ENCODE data around the gene SYMPK. TPM values are rescaled to one million over a fixed set of nuclear protein-coding genes. Genes with fewer than 3 reads are reported as not detected.
"Not testable (repeated sequence)": the region's sequence is repeated elsewhere in the genome, so short reads cannot be mapped to it uniquely, and the experiment has no call there.

Gene SYMPK
- total RNA-seq, 2 experiments from 2014 or later = 104 to 109 TPM

DNA sequence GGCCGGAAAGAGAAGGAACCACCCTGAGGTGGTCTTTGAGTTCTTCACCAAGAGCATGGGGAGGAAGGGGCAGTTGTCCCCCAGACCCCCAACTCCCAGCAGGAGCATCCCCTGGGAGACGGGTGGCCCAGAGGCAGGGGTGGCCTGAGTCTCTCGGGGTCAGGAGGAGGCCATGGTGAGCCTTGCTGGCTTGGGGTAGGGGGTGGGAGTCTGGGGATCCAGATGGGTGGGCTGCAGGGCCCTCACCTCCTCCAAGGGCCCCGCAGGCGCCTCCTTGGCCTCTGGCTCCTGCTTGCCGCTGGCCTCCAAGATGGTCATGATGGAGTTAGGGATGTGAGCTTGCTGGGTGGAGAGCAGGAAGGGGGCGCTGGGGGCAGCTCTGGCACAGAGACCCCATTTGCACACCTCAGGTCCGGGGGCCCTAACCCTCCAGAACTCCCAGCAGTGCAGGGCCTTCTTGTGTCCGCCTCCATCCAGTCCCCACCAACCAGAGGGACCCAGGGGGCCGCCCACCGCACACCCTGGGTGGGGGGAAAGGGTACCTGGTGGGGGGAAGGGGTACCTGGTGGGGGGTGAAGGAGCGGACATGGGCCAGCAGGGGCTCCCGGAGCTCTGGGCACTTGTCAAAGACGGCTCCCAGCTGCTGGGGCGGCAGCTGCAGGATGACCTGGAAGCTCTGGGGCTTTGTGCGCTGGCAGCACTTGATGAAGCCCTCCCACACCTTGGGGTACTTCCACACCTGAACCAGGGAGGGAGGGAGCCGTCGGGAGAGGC is 46.5 kb downstream of the SYMPK start:
- Mint-ChIP-seq H3K4me3 (no peak overlapping the region), H3K9me3 (no peaks in the 10 kb centered on the region), H3K4me1 (peaks cover 2% of the 10 kb centered on the region), H3K27ac (no peak overlapping the region), H3K36me3 (peaks cover 2% of the 10 kb centered on the region), H3K27me3 (peaks cover 33% of the 10 kb centered on the region)
- no peak for DNase-seq

- Mint-ChIP-seq H3K9me3 (no peaks in the 10 kb centered on the region), H3K36me3 (peaks cover 2% of the 10 kb centered on the region), H3K27me3 (peaks cover 36% of the 10 kb centered on the region), H3K4me1 (peaks cover 2% of the 10 kb centered on the region), H3K27ac (no peak overlapping the region), H3K4me3 (no peak overlapping the region)
- no peak for DNase-seq
Measured at GRCh38 chr19:45815481-45816216, 47.3 kb downstream of the SYMPK start.

DNA sequence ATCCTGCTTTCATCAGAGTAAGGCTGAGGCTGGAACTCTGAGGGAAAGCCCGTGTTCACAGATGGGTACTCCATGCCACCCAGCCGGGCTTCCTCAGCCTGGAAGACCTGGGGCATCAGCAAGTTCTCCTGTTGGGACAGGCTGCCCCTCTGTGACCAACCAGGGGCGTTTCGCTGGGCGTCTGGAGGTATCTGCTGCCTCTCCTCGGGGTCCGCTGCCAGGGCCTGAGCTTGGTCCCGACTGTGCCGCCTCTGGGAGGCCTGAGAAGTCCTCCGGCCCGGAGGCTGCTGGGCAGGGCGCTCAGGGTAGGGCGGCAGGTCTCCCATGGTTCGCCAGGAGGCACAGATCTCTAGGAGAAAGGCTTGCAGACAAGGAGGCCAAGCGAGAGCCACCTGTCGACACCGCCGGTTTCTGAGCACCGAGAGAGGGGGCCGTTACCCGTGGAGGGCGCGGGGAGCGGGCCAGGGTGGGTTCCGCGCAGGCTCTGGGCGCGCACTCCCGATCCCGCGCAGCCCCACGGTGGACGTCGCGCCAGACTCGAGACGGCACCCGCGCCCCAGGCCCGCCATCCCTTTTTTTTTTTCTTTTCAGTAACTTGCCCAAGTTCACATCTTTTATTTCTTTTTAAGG is 48.0 kb downstream of the SYMPK start, which contains the start of gene RSPH6A:
Gene RSPH6A (minus strand): TSS at position 458 of the 630 bp plus-strand sequence. CDS start 132 bp downstream, at position 326.
- Mint-ChIP-seq H3K27ac (peak within 1 kb of the TSS; percentile 28), H3K4me1 (peaks cover 5% of the 10 kb centered on the region), H3K9me3 (no peaks in the 10 kb centered on the region), H3K4me3 (no peak within 1 kb of the TSS), H3K36me3 (peaks cover 2% of the 10 kb centered on the region), H3K27me3 (peaks cover 36% of the 10 kb centered on the region)
- no peak for DNase-seq

- Mint-ChIP-seq H3K27ac (peak overlapping the region; percentile 28), H3K4me3 (no peak overlapping the region), H3K4me1 (peaks cover 11% of the 10 kb centered on the region), H3K9me3 (no peaks in the 10 kb centered on the region), H3K36me3 (peaks cover 2% of the 10 kb centered on the region), H3K27me3 (peaks cover 36% of the 10 kb centered on the region)
- DNase-seq = no peak
Measured at GRCh38 chr19:45814166-45814780, 48.7 kb downstream of the SYMPK start.

GRCh38 chr19:45812297-45812696 is 50.6 kb downstream of the SYMPK start:
- Mint-ChIP-seq H3K27me3 (peaks cover 36% of the 10 kb centered on the region), H3K4me1 (peaks cover 11% of the 10 kb centered on the region), H3K4me3 (no peak overlapping the region), H3K36me3 (peaks cover 2% of the 10 kb centered on the region), H3K27ac (no peak overlapping the region), H3K9me3 (no peaks in the 10 kb centered on the region)
- no peak for DNase-seq

- Mint-ChIP-seq H3K27me3 (peaks cover 34% of the 10 kb centered on the region), H3K9me3 (no peaks in the 10 kb centered on the region), H3K4me1 (peaks cover 11% of the 10 kb centered on the region), H3K27ac (no peak overlapping the region), H3K36me3 (peaks cover 2% of the 10 kb centered on the region), H3K4me3 (no peak overlapping the region)
- DNase-seq = no peak
Measured at GRCh38 chr19:45809643-45810159, 53.2 kb downstream of the SYMPK start.

DNA sequence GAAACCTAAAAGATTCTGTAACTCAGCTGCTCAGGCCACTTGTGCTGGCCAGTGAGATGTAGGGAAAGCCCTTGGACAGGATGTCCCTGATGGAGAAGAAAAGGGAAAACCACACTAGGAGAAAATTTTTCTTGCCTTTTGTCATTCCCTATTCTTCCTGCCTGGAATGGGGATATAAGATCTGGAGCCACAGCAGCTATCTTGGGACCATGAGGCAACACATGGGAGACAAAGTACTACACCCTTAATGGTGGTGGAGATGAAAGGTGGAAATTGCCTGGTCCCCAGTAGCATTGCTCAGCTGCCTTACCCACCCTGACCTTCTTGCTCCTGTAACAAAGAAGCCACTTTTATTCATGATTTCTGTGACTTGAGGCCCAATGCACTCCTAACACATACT is 57.2 kb downstream of the SYMPK start:
- Mint-ChIP-seq H3K4me3 (no peak overlapping the region), H3K27me3 (peaks cover 17% of the 10 kb centered on the region), H3K9me3 (no peaks in the 10 kb centered on the region), H3K36me3 (no peaks in the 10 kb centered on the region), H3K27ac (no peak overlapping the region), H3K4me1 (peaks cover 11% of the 10 kb centered on the region)
- DNase-seq = no peak

DNA sequence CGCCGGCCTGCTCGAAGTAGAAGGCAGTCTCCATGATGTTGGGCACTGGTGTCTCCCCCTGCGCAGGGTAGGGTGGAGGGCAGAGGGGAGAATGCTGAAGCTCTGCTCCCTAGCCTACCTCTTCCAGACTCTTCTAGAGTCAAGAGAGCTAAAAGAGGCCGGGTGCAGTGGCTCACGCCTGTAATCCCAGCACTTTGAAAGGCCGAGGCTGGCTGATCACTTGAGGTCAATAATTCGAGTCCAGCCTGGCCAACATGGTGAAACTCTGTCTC is 58.1 kb downstream of the SYMPK start:
- Mint-ChIP-seq H3K4me1 (peaks cover 6% of the 10 kb centered on the region), H3K27ac (no peak overlapping the region), H3K4me3 (no peak overlapping the region), H3K9me3 (no peaks in the 10 kb centered on the region), H3K27me3 (peaks cover 20% of the 10 kb centered on the region), H3K36me3 (no peaks in the 10 kb centered on the region)
- no peak for DNase-seq

DNA sequence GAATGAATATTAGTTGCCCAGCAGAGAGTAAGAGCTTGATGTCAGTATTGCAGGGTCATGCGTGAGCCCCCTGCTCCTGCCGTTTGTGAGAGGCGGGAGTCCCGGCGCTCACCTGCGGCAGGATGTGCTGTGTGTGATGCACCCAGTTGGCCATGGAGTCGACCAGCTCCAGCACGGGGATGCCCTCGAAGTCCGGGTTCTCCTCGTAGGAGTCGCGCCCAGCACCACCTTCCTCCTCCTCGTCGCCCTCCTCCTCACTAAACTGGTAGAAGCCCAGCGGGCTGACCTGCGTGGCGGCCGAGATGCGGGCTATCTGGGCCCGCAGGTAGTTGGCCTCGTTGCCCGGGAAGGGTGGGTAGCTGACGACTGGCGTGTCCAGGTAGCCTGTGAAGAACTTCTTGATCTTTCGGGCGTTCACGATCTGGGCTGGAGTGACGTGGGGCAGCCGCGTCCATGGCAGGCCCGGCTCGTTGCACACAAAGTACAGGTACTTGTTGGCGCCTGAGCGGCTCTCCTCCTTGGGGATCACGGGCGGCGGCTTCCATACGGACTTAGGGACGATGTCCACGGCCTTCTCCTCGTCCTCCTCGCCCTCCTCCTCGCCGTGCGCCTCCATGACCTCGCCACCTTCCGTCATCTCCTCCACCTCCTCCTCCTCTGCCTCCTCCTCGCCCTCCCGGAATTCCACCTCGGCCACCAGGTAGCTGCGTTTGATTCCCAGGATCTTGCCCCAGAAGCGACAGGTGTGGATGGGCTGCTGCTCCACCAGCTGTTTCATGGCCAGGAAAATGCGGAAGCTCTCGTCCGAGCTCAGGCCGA is 58.6 kb downstream of the SYMPK start:
- Mint-ChIP-seq H3K27me3 (peaks cover 25% of the 10 kb centered on the region), H3K36me3 (no peaks in the 10 kb centered on the region), H3K4me3 (no peak overlapping the region), H3K9me3 (no peaks in the 10 kb centered on the region), H3K4me1 (peaks cover under 1% of the 10 kb centered on the region), H3K27ac (no peak overlapping the region)
- DNase-seq = no peak

DNA sequence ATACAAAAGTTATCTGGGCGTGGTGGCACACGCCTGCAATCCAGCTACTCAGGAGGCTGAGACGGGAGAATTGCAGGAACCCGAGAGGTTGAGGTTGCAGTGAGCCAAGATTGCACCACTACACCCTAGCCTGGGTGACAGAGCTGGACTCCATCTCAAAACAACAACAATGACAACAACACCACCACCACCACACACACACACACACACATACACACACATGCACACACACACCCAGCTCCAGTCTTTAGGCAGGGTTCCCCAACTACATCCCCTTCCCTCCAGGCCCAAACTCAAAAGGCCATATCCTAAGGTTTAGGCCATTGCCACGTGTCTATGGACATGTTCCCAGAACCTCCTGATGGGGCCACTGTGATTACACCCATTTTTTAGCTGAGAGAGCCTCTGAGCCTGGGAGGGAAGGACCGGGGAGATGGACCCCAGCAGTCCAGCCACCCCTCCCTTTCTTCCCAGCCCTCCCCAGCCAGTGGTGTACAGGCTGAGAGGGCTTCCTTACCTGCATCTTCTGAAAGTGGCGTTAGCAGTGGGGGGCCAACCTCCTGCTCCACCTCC is 61.3 kb downstream of the SYMPK start:
- Mint-ChIP-seq H3K27me3 (peaks cover 48% of the 10 kb centered on the region), H3K27ac (no peak overlapping the region), H3K36me3 (no peaks in the 10 kb centered on the region)

GRCh38 chr19:45800070-45800553 is 62.8 kb downstream of the SYMPK start:
- H3K9me3 Mint-ChIP-seq = no peaks in the 10 kb centered on the region
- no peak overlapping the region for H3K27ac Mint-ChIP-seq
- DNase-seq = no peak
- H3K4me3 Mint-ChIP-seq = no peak overlapping the region
- H3K36me3 Mint-ChIP-seq = no peaks in the 10 kb centered on the region
- peaks cover 60% of the 10 kb centered on the region for H3K27me3 Mint-ChIP-seq
- peaks cover 6% of the 10 kb centered on the region for H3K4me1 Mint-ChIP-seq

More for the DNA sequence above, 61.3 kb downstream of the SYMPK start:
- H3K4me3 Mint-ChIP-seq = no peak overlapping the region
- no peak for DNase-seq
- peaks cover 6% of the 10 kb centered on the region for H3K4me1 Mint-ChIP-seq
- H3K9me3 Mint-ChIP-seq = no peaks in the 10 kb centered on the region

DNA sequence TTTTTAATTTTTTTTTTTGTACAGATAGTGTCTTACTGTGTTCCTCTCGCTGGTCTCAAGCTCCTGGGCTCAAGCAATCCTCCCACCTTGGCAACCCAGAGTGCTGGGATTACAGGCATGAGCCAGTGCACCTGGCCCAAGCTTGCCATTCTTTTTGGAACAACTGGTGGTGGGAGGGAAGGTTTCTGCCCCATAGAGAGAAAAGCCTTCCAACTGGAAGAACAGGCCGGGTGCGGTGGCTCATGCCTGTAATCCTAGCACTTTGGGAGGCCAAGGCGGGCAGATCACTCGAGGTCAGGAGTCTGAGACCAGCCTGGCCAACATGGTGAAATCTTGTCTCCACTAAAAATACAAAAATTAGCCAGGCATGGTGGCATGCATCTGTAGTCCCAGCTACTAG is 63.4 kb downstream of the SYMPK start:
- not testable (repeated sequence) for H3K4me3 Mint-ChIP-seq, H3K4me1 Mint-ChIP-seq, H3K27ac Mint-ChIP-seq, H3K36me3 Mint-ChIP-seq, DNase-seq, H3K9me3 Mint-ChIP-seq
- peaks cover 65% of the 10 kb centered on the region for H3K27me3 Mint-ChIP-seq

GRCh38 chr19:45798995-45799517 is 63.9 kb downstream of the SYMPK start:
- Mint-ChIP-seq H3K27ac (no peak overlapping the region), H3K4me1 (peaks cover 7% of the 10 kb centered on the region), H3K36me3 (no peaks in the 10 kb centered on the region), H3K4me3 (no peak overlapping the region), H3K27me3 (peaks cover 68% of the 10 kb centered on the region), H3K9me3 (no peaks in the 10 kb centered on the region)
- peak; percentile 62 for DNase-seq

GRCh38 chr19:45794627-45795026 is 68.3 kb downstream of the SYMPK start:
- DNase-seq = no peak
- Mint-ChIP-seq H3K27ac (no peak overlapping the region), H3K4me3 (no peak overlapping the region), H3K9me3 (no peaks in the 10 kb centered on the region), H3K27me3 (peaks cover 65% of the 10 kb centered on the region), H3K36me3 (peaks cover 10% of the 10 kb centered on the region), H3K4me1 (peaks cover 34% of the 10 kb centered on the region)

All from activated naive CD8-positive, alpha-beta T cell treated with anti-CD3 and anti-CD28 coated beads for 36 hours (primary cell).